Immature natural killer cell (primary cell): Measurements from ENCODE around the gene NGEF. TPM values are rescaled to one million over a fixed set of nuclear protein-coding genes. Genes with fewer than 3 reads are reported as not detected.
"Not testable (repeated sequence)": the region's sequence is repeated elsewhere in the genome, so short reads cannot be mapped to it uniquely, and the experiment has no call there.

Experiments
- DNase-seq, 3 donors: peaks; one replicate each; pipeline ENCODE4 v3.0.0; 2022; ENCODE audit warnings: mixed read lengths in 1 of 3
- H3K27ac Mint-ChIP-seq, 6 donors: one replicate each; pipeline ENCODE4 v1.8.0; 2020; ENCODE audit warnings: mixed read lengths in 6 of 6, mild to moderate bottlenecking in 5 of 6, inconsistent platforms in 4 of 6, moderate library complexity in 3 of 6
- H3K27me3 Mint-ChIP-seq, 3 donors: one replicate each; pipeline ENCODE4 v1.8.0; 2020 to 2021; ENCODE audit warnings: low read depth in 3 of 3, mild to moderate bottlenecking in 3 of 3, mixed read lengths in 3 of 3, moderate library complexity in 3 of 3, inconsistent platforms in 1 of 3
- H3K36me3 Mint-ChIP-seq, 3 donors: one replicate each; pipeline ENCODE4 v1.8.0; 2020; ENCODE audit warnings: mixed read lengths in 3 of 3, inconsistent platforms in 2 of 3, mild to moderate bottlenecking in 2 of 3
- H3K4me1 Mint-ChIP-seq, 2 donors: one replicate each; pipeline ENCODE4 v1.8.0; 2020; ENCODE audit warnings: inconsistent platforms in 2 of 2, mild to moderate bottlenecking in 2 of 2, mixed read lengths in 2 of 2, moderate library complexity in 1 of 2
- H3K4me3 Mint-ChIP-seq, 5 donors: one replicate each; pipeline ENCODE4 v1.8.0; 2020; ENCODE audit warnings: mild to moderate bottlenecking in 5 of 5, mixed read lengths in 5 of 5, inconsistent platforms in 3 of 5, moderate library complexity in 3 of 5
- H3K9me3 Mint-ChIP-seq, 6 donors: one replicate each; pipeline ENCODE4 v1.8.0; 2020; ENCODE audit warnings: mild to moderate bottlenecking in 6 of 6, mixed read lengths in 6 of 6, inconsistent platforms in 4 of 6, moderate library complexity in 3 of 6
- polyA plus RNA-seq, 3 donors: library from polyadenylated mRNA; unstranded; fragments of 300-500 nt; fragmentation: Illumina TruSeq; gene quantifications; one replicate each; pipeline ENCODE4 v1.2.3, GENCODE V29; 2021

Gene NGEF
- polyA plus RNA-seq, 3 donors from 2014 or later: not detected

DNA sequence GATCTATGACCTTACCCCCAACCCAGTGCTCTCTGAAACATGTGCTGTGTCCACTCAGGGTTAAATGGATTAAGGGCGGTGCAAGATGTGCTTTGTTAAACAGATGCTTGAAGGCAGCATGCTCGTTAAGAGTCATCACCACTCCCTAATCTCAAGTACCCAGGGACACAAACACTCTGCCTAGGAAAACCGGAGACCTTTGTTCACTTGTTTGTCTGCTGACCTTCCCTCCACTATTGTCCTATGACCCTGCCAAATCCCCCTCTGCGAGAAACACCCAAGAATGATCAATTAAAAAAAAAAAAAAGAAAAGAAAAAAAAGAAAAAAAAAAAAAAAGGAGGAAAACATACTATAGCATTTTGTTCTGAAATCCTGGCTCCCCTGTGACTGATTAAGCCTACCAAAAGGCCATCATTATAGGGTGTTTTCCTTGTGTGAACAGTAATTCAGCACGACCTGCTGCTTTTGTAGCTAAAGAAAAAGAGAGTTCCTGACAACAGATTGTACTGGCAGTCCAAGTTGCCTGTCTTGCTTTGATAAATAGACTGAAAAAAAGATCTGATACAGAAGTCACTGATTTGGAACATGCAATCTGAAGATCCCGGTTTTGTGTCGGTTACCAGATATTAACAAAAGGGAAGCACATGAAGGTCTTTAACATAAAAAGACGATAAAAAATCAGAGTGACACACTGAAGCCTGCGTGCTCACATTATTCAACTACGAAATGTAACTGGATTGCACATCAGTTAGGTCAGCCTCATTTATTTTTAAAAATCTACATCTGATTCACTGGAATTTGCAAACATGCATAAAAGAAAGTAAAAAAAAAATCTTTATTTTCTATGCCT, 106.0 kb downstream of the NGEF start:
- not testable (repeated sequence) for DNase-seq, H3K27ac Mint-ChIP-seq, H3K4me3 Mint-ChIP-seq, H3K27me3 Mint-ChIP-seq, H3K4me1 Mint-ChIP-seq, H3K36me3 Mint-ChIP-seq
- peaks cover 0 to 12% (median 10%) of the 10 kb centered on the region in 6 donors for H3K9me3 Mint-ChIP-seq

DNA sequence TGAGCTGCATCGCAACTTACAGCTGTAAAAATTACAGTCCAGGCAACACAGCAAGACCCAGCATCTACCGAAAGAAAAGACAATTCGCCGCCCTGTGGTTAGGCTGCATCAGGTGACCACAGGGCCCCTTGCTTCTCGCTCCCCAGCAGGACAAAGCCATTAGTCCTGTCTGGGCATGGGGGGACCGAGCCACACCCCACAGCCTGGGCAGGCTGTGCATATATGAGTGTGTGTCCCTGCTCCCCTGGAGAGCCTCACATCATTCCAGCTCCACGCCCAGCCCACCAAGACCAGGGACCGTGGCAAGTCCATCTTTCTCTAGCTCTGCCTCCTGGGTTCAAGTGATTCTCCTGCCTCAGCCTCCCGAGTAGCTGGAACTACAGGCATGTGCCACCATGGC, 109.1 kb downstream of the NGEF start:
- peaks cover 0 to 4% (median 0%) of the 10 kb centered on the region in 3 donors for H3K27me3 Mint-ChIP-seq
- no peak for DNase-seq
- no peak overlapping the region for H3K4me3 Mint-ChIP-seq
- no peaks in the 10 kb centered on the region for H3K36me3 Mint-ChIP-seq
- H3K4me1 Mint-ChIP-seq: no peaks in the 10 kb centered on the region
- H3K9me3 Mint-ChIP-seq: no peaks in the 10 kb centered on the region
- no peak overlapping the region for H3K27ac Mint-ChIP-seq

DNA sequence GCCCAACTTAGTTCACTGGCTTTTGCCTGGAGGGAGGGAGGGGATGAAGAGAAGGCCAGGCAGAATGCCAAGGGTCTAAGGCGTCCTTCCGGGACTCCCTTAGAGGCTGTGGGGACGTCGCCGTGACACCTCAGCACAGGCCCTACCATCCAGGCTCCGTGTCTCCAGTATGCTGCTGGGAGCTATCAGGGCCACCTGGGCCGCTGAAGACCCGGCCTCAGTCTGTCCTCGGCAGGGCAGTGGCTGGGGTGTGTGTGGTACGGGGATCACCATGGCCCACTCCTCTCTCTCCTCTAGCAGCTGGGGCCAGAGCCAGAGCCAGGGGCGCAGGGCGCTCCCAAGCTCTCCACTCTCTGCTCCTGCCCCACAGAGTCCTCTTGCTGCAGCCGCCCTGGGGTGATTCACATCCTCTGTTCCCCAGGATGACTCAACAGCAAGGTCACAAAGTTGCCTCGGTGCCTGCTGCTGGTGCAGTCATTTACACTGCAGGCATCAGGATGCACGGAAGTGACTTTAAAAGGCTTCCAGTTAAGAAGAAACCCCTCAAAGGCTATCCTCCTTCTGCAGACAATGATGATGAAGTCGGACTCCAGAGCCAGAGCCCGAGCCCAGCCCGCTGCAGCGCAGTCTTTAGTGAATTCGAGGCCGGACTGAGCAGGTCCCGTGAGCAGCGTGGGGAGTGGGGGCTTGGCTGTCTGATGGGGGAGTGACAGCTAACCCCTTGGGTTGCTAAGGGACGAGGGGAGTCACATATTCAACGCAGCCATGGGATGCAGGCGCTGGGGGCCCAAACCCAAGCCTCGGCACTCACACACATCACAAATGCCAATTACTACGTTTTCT, 111.1 kb downstream of the NGEF start:
- H3K27ac Mint-ChIP-seq: no peak overlapping the region
- no peaks in the 10 kb centered on the region for H3K36me3 Mint-ChIP-seq
- no peak overlapping the region for H3K4me3 Mint-ChIP-seq
- no peaks in the 10 kb centered on the region for H3K9me3 Mint-ChIP-seq
- no peaks in the 10 kb centered on the region for H3K4me1 Mint-ChIP-seq
- H3K27me3 Mint-ChIP-seq: peaks cover 0 to 4% (median 0%) of the 10 kb centered on the region in 3 donors
- DNase-seq: no peak

DNA sequence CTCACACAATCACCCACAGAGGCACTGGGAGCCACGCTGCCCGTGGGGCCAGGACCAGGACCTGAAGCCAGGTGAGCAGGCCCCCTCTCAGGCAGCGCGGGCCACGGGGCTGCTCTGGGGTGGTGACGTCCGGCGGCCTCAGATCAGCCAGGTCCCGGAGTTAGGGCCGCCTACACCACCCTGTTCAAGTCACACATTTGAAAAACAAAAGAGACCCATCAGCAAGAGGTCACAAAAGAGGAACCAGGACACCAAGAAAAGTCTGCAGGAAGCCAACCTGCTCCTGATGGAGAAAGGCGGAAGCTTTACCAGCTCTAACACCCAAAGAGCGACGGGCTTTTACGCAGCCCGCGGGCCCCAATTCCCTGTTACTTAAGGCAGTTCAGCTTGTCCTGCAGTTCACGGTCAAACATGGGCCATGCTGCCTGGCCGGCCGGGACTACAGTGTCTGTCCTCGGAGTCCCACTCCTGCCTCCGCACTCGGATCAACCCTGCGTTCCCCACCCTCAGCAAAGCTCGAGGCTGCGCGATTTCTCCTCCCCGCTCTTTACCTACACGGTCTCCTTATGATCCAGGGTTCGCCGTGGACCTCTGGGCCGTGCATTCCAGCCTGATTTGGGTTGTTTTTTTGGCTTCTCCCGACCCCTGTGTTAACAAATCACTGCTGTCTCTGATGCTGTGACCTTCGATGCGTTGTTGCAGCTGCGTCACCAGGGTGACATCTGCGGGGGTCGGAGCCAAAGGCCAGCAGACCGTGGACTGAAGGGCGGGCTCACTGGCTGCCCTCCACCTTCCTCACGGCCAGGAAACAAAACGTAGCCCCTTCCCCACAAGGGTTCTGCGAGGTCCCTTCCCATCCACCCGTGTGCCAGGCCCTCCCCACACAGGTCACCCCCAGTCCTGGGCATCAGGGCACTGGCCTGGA, 112.0 kb downstream of the NGEF start:
- Mint-ChIP-seq H3K27me3 (peaks cover 0 to 4% (median 0%) of the 10 kb centered on the region in 3 donors), H3K36me3 (no peaks in the 10 kb centered on the region), H3K4me1 (no peaks in the 10 kb centered on the region), H3K27ac (no peak overlapping the region), H3K9me3 (no peaks in the 10 kb centered on the region), H3K4me3 (no peak overlapping the region)
- no peak for DNase-seq

GRCh38 chr2:232898592-232899543, 114.2 kb downstream of the NGEF start:
- H3K27me3 Mint-ChIP-seq: peaks cover 0 to 4% (median 0%) of the 10 kb centered on the region in 3 donors
- no peak overlapping the region for H3K27ac Mint-ChIP-seq
- no peaks in the 10 kb centered on the region for H3K4me1 Mint-ChIP-seq
- DNase-seq: no peak
- no peaks in the 10 kb centered on the region for H3K36me3 Mint-ChIP-seq
- H3K4me3 Mint-ChIP-seq: no peak overlapping the region
- H3K9me3 Mint-ChIP-seq: no peaks in the 10 kb centered on the region

DNA sequence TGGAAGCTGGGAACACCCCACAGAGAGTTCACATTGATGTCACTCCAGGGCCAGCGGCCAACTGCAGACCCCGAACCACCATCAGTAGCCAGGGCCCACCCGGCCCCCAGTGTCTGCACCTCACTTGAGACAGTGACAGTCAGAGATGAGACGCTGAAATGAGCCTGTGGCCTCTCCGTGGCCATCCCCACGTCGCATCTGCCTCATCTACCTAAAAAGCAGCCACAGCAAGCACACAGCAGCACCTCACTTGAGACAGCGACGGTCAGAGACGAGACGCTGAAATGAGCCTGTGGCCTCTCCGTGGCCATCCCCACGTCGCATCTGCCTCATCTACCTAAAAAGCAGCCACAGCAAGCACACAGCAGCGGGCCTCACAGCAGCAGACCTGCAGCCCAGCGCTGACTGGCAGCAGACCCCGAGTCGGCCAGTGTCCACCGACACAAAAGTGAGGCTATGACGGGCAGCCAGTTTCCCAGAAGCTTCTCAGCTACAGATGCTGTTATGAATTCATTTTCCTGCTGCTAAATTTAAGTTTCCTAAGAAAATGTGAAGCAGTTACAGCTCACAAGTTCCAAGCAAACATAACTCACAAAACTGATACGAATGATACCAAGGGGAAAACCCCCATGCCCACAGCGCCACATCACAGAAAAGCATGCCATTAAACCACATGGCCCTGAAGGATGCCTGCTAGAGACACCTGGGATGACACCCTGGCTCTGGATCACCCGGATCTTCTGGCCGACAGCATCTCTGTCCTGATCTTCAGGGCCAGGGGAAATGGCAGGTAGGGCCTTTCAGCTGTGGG, 115.3 kb downstream of the NGEF start:
- Mint-ChIP-seq H3K9me3 (no peaks in the 10 kb centered on the region), H3K4me3 (no peak overlapping the region), H3K27me3 (peaks cover 0 to 1% (median 0%) of the 10 kb centered on the region in 3 donors), H3K27ac (no peak overlapping the region), H3K4me1 (no peaks in the 10 kb centered on the region), H3K36me3 (no peaks in the 10 kb centered on the region)
- DNase-seq: no peak

DNA sequence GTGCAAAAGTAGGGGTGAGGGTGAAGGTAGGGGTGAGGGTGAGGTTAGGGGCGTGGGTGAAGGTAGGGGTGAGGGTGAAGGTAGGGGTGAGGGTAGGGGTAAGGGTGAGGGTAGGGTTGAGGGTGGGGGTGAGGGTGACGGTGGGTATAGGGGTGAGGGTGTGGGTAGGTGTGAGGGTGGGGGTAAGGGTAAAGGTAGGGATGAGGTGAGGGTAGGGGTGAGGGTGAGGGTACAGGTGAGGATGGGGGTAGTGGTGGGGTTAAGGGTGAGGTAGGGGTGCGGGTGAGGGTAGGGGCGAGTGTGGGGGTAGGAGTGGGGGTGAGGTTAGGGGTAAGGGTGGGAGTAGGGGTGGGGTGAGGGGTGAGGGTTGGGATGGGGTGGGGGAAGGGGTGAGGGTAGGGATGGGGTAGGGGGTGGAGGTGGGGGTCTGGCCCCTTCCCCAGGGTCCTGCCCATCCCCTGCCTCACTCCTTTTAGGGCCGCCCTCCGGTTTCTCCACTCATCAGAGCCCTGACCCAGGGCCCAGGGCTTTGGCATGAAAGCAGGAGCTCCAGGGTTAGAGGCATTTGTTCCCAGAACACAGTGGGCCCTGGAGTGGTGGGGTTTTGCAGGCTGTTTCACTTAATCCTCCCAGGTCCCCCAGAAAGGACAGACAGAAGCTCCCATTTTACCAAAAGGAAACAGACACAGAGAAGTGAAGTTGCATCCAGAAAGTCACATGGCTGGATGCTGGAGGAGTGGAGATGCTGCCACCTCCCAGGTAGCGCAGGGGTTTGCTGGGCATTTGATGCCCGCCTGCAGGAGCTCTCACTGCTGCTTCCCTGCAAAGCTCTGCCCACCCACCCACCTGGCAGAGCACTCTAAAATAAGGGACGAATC, 116.1 kb downstream of the NGEF start:
- Mint-ChIP-seq H3K27me3 (peaks cover 0 to 2% (median 0%) of the 10 kb centered on the region in 3 donors), H3K4me1 (no peaks in the 10 kb centered on the region), H3K4me3 (no peak overlapping the region), H3K27ac (no peak overlapping the region), H3K36me3 (no peaks in the 10 kb centered on the region), H3K9me3 (no peaks in the 10 kb centered on the region)
- no peak for DNase-seq

DNA sequence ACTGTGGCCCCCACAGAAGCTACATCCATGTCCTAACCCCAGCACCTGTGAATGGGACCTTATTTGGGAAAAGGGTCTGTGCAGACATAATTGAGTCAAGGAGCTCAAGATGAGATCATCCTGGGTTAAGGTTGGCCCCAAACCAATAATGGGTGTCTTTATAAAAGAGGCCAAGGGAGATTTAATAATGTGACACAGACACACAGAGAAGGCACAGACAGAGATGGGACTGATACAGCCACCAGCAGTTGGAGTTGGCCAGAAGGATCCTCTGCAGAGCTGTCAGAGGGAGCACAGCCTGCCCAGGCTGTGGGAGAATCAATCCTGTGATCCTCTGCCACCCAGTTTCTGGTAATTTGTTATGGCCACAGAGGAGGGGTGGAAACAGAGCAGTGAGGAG, 116.9 kb downstream of the NGEF start:
- Mint-ChIP-seq H3K27ac (no peak overlapping the region), H3K4me1 (no peaks in the 10 kb centered on the region), H3K27me3 (peaks cover 0 to 3% (median 2%) of the 10 kb centered on the region in 3 donors), H3K36me3 (no peaks in the 10 kb centered on the region), H3K4me3 (no peak overlapping the region), H3K9me3 (no peaks in the 10 kb centered on the region)
- no peak for DNase-seq

DNA sequence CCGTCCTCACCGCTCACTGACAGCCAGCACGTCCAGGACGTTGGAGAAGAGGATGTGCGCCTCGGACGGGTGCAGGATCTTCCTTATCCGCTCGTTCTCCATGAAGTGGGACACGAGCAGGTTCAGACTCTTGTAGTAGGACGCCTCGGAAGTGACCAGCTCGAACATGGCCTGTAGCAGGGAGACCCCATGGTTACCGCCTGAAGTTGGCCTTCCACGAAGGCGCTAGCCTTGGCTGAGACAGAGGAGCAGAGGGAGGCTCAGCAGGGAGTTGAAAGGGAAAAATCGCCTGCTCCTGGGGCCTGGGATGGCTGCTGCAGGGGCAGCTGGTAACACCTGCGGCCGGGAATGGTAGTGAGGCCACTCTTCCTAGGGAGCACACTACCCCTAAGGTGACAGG, 118.3 kb downstream of the NGEF start:
- Mint-ChIP-seq H3K9me3 (no peaks in the 10 kb centered on the region), H3K4me1 (no peaks in the 10 kb centered on the region), H3K27ac (no peak overlapping the region), H3K4me3 (no peak overlapping the region), H3K36me3 (no peaks in the 10 kb centered on the region), H3K27me3 (peaks cover 0 to 6% (median 2%) of the 10 kb centered on the region in 3 donors)
- DNase-seq: no peak

GRCh38 chr2:232894251-232894650, 118.8 kb downstream of the NGEF start:
- H3K9me3 Mint-ChIP-seq: no peaks in the 10 kb centered on the region
- no peak overlapping the region for H3K4me3 Mint-ChIP-seq
- peaks cover 0 to 6% (median 2%) of the 10 kb centered on the region in 3 donors for H3K27me3 Mint-ChIP-seq
- DNase-seq: no peak
- H3K36me3 Mint-ChIP-seq: no peaks in the 10 kb centered on the region
- H3K27ac Mint-ChIP-seq: no peak overlapping the region
- H3K4me1 Mint-ChIP-seq: no peaks in the 10 kb centered on the region

GRCh38 chr2:232893834-232894233, 119.2 kb downstream of the NGEF start:
- no peaks in the 10 kb centered on the region for H3K4me1 Mint-ChIP-seq
- no peaks in the 10 kb centered on the region for H3K36me3 Mint-ChIP-seq
- H3K9me3 Mint-ChIP-seq: no peaks in the 10 kb centered on the region
- no peak for DNase-seq
- no peak overlapping the region for H3K27ac Mint-ChIP-seq
- peaks cover 0 to 6% (median 2%) of the 10 kb centered on the region in 3 donors for H3K27me3 Mint-ChIP-seq
- H3K4me3 Mint-ChIP-seq: no peak overlapping the region
